T-cell (primary cell): ENCODE data around the gene CHAD. TPM values are rescaled to one million over a fixed set of nuclear protein-coding genes. Genes with fewer than 3 reads are reported as not detected.
"Not testable (repeated sequence)": the region's sequence is repeated elsewhere in the genome, so short reads cannot be mapped to it uniquely, and the experiment has no call there.

Experiments
- ATAC-seq, 4 experiments: fragments of 200-7000 bp in 3 of 4; fragments of 150-1000 bp in 1 of 4; cut with Tn5 transposase; replicated peaks in 1 of 4; 1 replicate in 3 of 4; 2 replicates in 1 of 4; pipeline ENCODE4 v1.10.0; 2021; ENCODE audit warnings: moderate library complexity in 3 of 4, mild to moderate bottlenecking in 2 of 4, moderate number of reproducible peaks in 1 of 4
- CTCF ChIA-PET, 2 donors: fragments of 300-600 bp; sonication (Branson Sonifier 250); formaldehyde crosslinking; loops; one replicate each; lab custom pipeline; 2022; ENCODE audit warnings: antibody characterized with exemption in 2 of 2; lab: Charles Lee
- POLR2A ChIA-PET, 2 donors: fragments of 300-600 bp; sonication (Branson Sonifier 250); formaldehyde crosslinking; loops; one replicate each; lab custom pipeline; 2022; ENCODE audit warnings: antibody characterized with exemption in 2 of 2; lab: Charles Lee
- DNase-seq, 35 experiments: peaks; one replicate each; pipeline versions ENCODE4 v3.0.0 to v3.0.0-alpha.2; 2013 to 2023
- H3K27ac ChIP-seq: one replicate; pipeline ENCODE4 v1.5.1; 2013; ENCODE audit warnings: low read length
- H3K27me3 ChIP-seq, 2 experiments: replicated peaks in 1 of 2; 1 replicate in 1 of 2; 2 replicates in 1 of 2; pipeline versions ENCODE4 v1.6.1 to v1.7.0; 2013; ENCODE audit warnings: low read length in 1 of 2, mixed read lengths in 1 of 2; ENCODE audit not compliant: control insufficient read depth in 2 of 2, insufficient read depth in 2 of 2; ENCODE audit errors: extremely low read depth in 1 of 2
- H3K36me3 ChIP-seq, 2 donors: 1 replicate in 1 of 2; 2 replicates in 1 of 2; pipeline versions ENCODE4 v1.6.1 to v1.7.0; 2013; ENCODE audit warnings: low read length in 1 of 2; ENCODE audit not compliant: control insufficient read depth in 2 of 2, insufficient read depth in 1 of 2; ENCODE audit errors: extremely low read depth in 1 of 2
- H3K4me1 ChIP-seq, 2 experiments: 1 replicate in 1 of 2; 2 replicates in 1 of 2; pipeline versions ENCODE4 v1.6.1 to v1.7.0; 2013; ENCODE audit warnings: low read length in 2 of 2, mixed read lengths in 1 of 2; ENCODE audit not compliant: insufficient read depth in 2 of 2, control insufficient read depth in 1 of 2; ENCODE audit errors: extremely low read depth in 1 of 2
- H3K4me3 ChIP-seq, 2 donors: 1 replicate in 1 of 2; 2 replicates in 1 of 2; pipeline versions ENCODE4 v1.5.1 to v1.7.0; 2013; ENCODE audit warnings: mild to moderate bottlenecking in 2 of 2, low read length in 1 of 2, moderate library complexity in 1 of 2; ENCODE audit not compliant: control insufficient read depth in 1 of 2; ENCODE audit errors: extremely low read depth in 1 of 2
- H3K9me3 ChIP-seq: 2 replicates; pipeline ENCODE4 v1.7.0; 2013
- H3K27ac Mint-ChIP-seq, 2 donors: one replicate each; pipeline ENCODE4 v1.8.0; 2020 to 2021; ENCODE audit warnings: mild to moderate bottlenecking in 2 of 2, mixed read lengths in 2 of 2
- H3K27me3 Mint-ChIP-seq, 2 donors: one replicate each; pipeline ENCODE4 v1.8.0; 2021 to 2022; ENCODE audit warnings: mixed read lengths in 2 of 2
- H3K36me3 Mint-ChIP-seq: one replicate; pipeline ENCODE4 v1.8.0; 2021; ENCODE audit warnings: mixed read lengths
- H3K4me1 Mint-ChIP-seq, 3 donors: one replicate each; pipeline ENCODE4 v1.8.0; 2020 to 2022; ENCODE audit warnings: mixed read lengths in 3 of 3, mild to moderate bottlenecking in 1 of 3
- H3K4me3 Mint-ChIP-seq, 3 donors: one replicate each; pipeline ENCODE4 v1.8.0; 2020 to 2022; ENCODE audit warnings: mild to moderate bottlenecking in 3 of 3, mixed read lengths in 3 of 3, moderate library complexity in 3 of 3
- H3K9me3 Mint-ChIP-seq, 3 donors: one replicate each; pipeline ENCODE4 v1.8.0; 2020 to 2022; ENCODE audit warnings: mixed read lengths in 3 of 3
- WGBS: methylation state at CpG from one replicate; pipeline ENCODE4 v1.1.5; 2013; ENCODE audit warnings: missing lambda C conversion rate; ENCODE audit not compliant: insufficient coverage; 5-methylcytosine and 5-hydroxymethylcytosine counted together
- total RNA-seq, 35 experiments: library from RNA in 6 of 35; stranded (reverse) in 6 of 35; fragments of 120-200 nt in 1 of 35; gene quantifications; one replicate each; pipeline versions ENCODE4 v1.2.1 to v1.2.4 and lab custom pipeline; 2013 to 2026

Gene CHAD
- total RNA-seq, 5 donors from 2014 or later (not counting 1 experiment from before 2014, with no cell fraction given): not detected

DNA sequence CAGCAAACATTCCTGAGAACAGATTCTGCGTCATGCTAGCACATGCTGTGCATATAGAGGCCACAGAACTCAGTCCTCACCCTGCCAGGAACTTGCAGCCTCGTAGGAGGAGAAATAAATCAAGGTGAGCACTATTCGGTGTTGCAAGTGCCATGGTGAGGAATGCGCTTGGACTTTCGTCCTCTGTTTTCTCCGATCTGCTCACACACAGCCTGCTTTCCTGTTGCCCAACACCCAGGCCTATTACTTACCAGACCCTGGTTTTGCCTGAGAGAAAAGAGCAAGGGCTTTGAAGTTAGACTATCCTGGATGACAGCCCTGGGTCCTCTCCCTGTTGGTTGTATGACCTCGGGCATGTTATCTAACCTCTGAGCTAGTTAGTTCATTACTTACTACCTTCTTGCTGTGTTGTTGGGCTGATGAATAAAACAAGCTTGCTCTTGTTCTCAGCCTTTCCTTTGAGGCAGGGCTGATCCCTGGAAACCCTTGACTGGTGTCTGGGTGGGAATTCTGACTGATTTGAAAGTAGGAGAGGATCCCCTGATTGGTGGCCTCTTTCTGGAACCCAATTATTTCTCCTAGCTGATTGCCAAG lies 39.8 kb downstream of the CHAD start:
- Mint-ChIP-seq H3K27ac (no peak overlapping the region), H3K4me1 (peaks cover 23 to 25% (median 25%) of the 10 kb centered on the region in 3 donors), H3K27me3 (no peaks in the 10 kb centered on the region), H3K36me3 (peaks cover 7% of the 10 kb centered on the region), H3K4me3 (no peak overlapping the region), H3K9me3 (no peaks in the 10 kb centered on the region)
- Histone ChIP-seq H3K36me3 (no peaks in the 10 kb centered on the region), H3K4me3 (no peak overlapping the region), H3K9me3 (no peaks in the 10 kb centered on the region), H3K27me3 (no peaks in the 10 kb centered on the region), H3K27ac (no peak overlapping the region), H3K4me1 (peaks cover 8 to 29% of the 10 kb centered on the region in 2 experiments)
- ATAC-seq (no peak), DNase-seq (no peak)
- CTCF ChIA-PET: no interaction called here
- POLR2A ChIA-PET: interaction anchor here in 1 of 2 donors (0.5 to 0.7 kb wide), 2 partner anchors 87 to 1448 kb away, joined by 3 to 4 read pairs; no protein-coding TSS in a partner anchor
- 100% methylated on average over 1 of the region's 7 CpGs for WGBS

DNA sequence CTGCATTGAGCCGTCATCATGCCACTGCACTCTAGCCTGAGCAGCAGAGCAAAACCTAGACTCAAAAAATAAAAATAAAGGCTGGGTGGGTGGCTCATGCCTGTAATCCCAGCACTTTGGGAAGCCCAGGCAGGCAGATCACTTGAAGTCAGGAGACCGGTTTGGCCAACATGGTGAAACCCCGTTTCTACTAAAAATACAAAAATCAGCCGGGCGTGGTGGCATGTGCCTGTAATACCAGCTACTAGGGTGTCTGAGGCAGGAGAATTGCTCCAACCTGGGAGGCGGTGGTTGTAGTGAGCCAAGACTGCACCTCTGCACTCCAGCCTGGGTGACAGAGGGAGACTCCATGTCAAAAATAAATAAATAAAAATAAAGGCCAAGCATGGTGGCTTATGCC lies 40.6 kb downstream of the CHAD start:
- H3K27me3 ChIP-seq, H3K36me3 Mint-ChIP-seq, H3K27ac ChIP-seq, ATAC-seq, H3K4me3 ChIP-seq, H3K9me3 ChIP-seq, CTCF ChIA-PET, POLR2A ChIA-PET, H3K36me3 ChIP-seq, H3K9me3 Mint-ChIP-seq, DNase-seq, H3K27me3 Mint-ChIP-seq: not testable (repeated sequence)
- peak overlapping the region in 2 of 3 donors; percentile 66 to 85 for H3K4me3 Mint-ChIP-seq
- 100% methylated on average over 1 of the region's 6 CpGs for WGBS
- H3K27ac Mint-ChIP-seq: peak overlapping the region in 1 of 2 donors; percentile 69
- H3K4me1 ChIP-seq: peaks cover 8 to 28% of the 10 kb centered on the region in 2 experiments
- peaks cover 23 to 25% (median 25%) of the 10 kb centered on the region in 3 donors for H3K4me1 Mint-ChIP-seq

- peak overlapping the region; percentile 86 to 88 for H3K27ac Mint-ChIP-seq
Measured at GRCh38 chr17:50426814-50427787, 41.6 kb downstream of the CHAD start.

DNA sequence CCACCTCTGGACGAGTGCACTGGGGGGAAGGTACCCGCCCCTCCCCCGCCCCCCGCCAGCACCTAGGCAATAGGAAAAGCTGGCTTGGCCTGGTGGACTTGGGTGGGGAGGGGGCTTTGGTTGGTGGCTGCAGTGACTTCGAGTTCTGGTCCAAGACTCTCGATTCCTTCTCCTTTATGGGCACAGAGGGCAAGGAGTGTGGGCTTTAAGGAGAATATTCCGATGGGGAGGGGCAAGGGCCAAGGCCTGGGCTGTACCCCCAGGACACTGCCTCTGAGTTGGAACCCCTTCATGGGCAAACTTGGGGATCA lies 42.3 kb downstream of the CHAD start:
- no peak for DNase-seq
- H3K4me1 Mint-ChIP-seq: peaks cover 28 to 37% (median 31%) of the 10 kb centered on the region in 3 donors
- CTCF ChIA-PET: interaction anchor here in 1 of 2 donors (2.2 kb wide), 1 partner anchor 30 kb away, joined by 7 read pairs; the partner anchor contains the start of gene LRRC59
- no peaks in the 10 kb centered on the region for H3K27me3 Mint-ChIP-seq
- H3K27ac Mint-ChIP-seq: peak overlapping the region; percentile 86 to 88
- no peaks in the 10 kb centered on the region for H3K36me3 ChIP-seq
- POLR2A ChIA-PET: interaction anchor here in 1 of 2 donors (1.3 kb wide), 1 partner anchor 11 kb away, joined by 3 read pairs; no protein-coding TSS in a partner anchor
- peak overlapping the region; percentile 81 to 86 (median 85) for H3K4me3 Mint-ChIP-seq
- H3K36me3 Mint-ChIP-seq: peaks cover 4% of the 10 kb centered on the region
- H3K27ac ChIP-seq: peak overlapping the region; percentile 69
- peak overlapping the region; percentile 40 to 79 for H3K4me3 ChIP-seq
- no peaks in the 10 kb centered on the region for H3K9me3 Mint-ChIP-seq
- no peaks in the 10 kb centered on the region for H3K27me3 ChIP-seq
- WGBS: no CpG with 5 or more reads among the region's 7 CpGs
- ATAC-seq: peak in 1 of 4 experiments; percentile 2
- no peaks in the 10 kb centered on the region for H3K9me3 ChIP-seq
- peaks cover 11 to 32% of the 10 kb centered on the region in 2 experiments for H3K4me1 ChIP-seq

More at GRCh38 chr17:50426814-50427787, 41.6 kb downstream of the CHAD start:
- Histone ChIP-seq H3K9me3 (no peaks in the 10 kb centered on the region), H3K36me3 (no peaks in the 10 kb centered on the region), H3K4me1 (peaks cover 8 to 31% of the 10 kb centered on the region in 2 experiments), H3K27ac (peak overlapping the region; percentile 69), H3K27me3 (no peaks in the 10 kb centered on the region), H3K4me3 (peak overlapping the region; percentile 40 to 79)
- Mint-ChIP-seq H3K4me1 (peaks cover 23 to 32% (median 26%) of the 10 kb centered on the region in 3 donors), H3K27me3 (no peaks in the 10 kb centered on the region), H3K36me3 (peaks cover 5% of the 10 kb centered on the region), H3K9me3 (no peaks in the 10 kb centered on the region), H3K4me3 (peak overlapping the region; percentile 81 to 86 (median 85))
- CTCF ChIA-PET: interaction anchor here in 1 of 2 donors (2.2 kb wide), 1 partner anchor 30 kb away, joined by 7 read pairs; the partner anchor contains the start of gene LRRC59
- peak in 8 of 35 experiments; percentile 4 to 38 (median 8) for DNase-seq
- POLR2A ChIA-PET: interaction anchor here in 1 of 2 donors (0.5 to 1.3 kb wide), 3 partner anchors 11 to 19 kb away, joined by 3 read pairs; no protein-coding TSS in a partner anchor
- peak; percentile 12 to 47 (median 26) for ATAC-seq
- 26% methylated on average over 3 of the region's 4 CpGs for WGBS

DNA sequence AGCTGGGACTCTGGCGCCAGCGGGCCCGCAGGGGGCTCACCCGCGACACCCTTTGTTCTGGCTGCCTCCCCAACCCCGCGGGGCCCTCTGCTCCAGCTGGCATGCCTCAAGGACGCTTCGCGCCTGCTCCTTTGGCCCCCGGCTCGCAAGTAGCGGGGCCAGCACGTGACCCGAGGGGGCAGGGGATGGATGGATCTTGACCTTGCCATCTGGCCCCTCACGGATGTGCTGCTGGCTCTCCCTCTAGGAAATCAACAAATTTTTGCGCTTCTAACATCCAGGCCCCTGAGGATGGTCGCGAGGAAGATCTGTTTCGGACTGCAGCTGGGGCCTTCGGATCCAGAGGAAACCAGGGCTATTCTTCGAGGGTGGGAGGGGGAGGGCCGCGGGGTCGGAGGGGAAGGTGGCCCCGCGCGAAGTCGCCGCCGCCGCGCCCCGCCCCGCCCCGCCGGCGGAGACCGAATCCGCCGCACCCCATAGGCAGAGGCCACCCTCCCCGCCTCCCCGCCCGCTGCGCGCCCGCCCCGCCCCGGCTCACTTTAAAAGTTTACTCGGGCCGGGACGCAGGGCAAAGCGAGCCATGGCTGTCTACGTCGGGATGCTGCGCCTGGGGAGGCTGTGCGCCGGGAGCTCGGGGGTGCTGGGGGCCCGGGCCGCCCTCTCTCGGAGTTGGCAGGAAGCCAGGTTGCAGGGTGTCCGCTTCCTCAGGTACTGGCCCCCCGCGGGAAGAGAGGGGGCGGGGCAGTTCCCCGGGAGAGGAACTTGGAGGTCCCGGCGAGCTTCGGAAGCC lies 42.8 kb downstream of the CHAD start, which contains the start of gene ACSF2:
ACSF2 (plus strand) TSS at position 537 of the 790 bp plus-strand sequence; CDS start at position 581, 44 bp downstream.
- Histone ChIP-seq H3K36me3 (no peaks in the 10 kb centered on the region), H3K9me3 (no peaks in the 10 kb centered on the region), H3K27ac (peak within 1 kb of the TSS; percentile 69), H3K4me3 (peak within 1 kb of the TSS; percentile 58 to 79), H3K27me3 (no peaks in the 10 kb centered on the region), H3K4me1 (peaks cover 17 to 37% of the 10 kb centered on the region in 2 experiments)
- H3K4me3 Mint-ChIP-seq: peak within 1 kb of the TSS; percentile 81 to 86 (median 85)
- H3K27me3 Mint-ChIP-seq: no peaks in the 10 kb centered on the region
- no peaks in the 10 kb centered on the region for H3K9me3 Mint-ChIP-seq
- ATAC-seq: peak; percentile 88 to 92 (median 91)
- H3K36me3 Mint-ChIP-seq: no peaks in the 10 kb centered on the region
- POLR2A ChIA-PET: interaction anchor here in 1 of 2 donors (1.3 kb wide), 1 partner anchor 12 kb away, joined by 3 read pairs; no protein-coding TSS in a partner anchor
- CTCF ChIA-PET: interaction anchor here in 1 of 2 donors (2.2 kb wide), 1 partner anchor 29 kb away, joined by 7 read pairs; the partner anchor contains the start of gene LRRC59
- peaks cover 34 to 42% (median 35%) of the 10 kb centered on the region in 3 donors for H3K4me1 Mint-ChIP-seq
- DNase-seq: peak; percentile 24 to 75 (median 63)
- 2% methylated on average over 48 of the region's 70 CpGs for WGBS
- H3K27ac Mint-ChIP-seq: peak within 1 kb of the TSS; percentile 86 to 89
